Measurements from ENCODE around the gene HOOK2. TPM values are rescaled to one million over a fixed set of nuclear protein-coding genes. Genes with fewer than 3 reads are reported as not detected.

The HOOK2 gene
- total and polyA plus RNA-seq, 2 of the 8 experiments (the other 6 are each of a cell fraction or from before 2014, with no cell fraction given): 23.8 to 63.2 TPM

DNA sequence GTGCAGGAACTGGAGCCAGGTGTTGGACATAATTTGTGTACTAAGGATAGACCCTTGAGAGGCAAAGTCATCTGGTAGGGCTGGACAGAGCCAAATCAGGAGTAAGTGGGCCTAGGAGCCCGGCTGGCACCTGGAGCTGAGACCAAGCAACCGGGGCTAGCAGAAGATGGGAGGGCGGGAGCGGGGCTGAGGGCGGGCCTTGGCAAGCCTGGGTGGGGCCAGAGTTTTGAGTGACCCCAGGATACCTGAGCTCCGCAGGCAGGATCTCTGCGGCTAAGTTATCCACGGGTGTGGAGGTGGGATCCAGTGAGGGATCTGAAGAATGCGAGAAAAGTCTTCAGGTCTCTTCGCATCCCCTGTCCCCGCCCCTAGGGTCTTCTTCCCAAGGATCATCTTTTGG is 8.2 kb downstream of the HOOK2 start:
- CTCF ChIA-PET (ENCODE audit: partially characterized antibody): interaction anchor here (1.0 to 17.5 kb wide), 6 partner anchors 7 to 80 kb away, joined by 3 to 288 read pairs (median 10); partner anchors contain the start of genes HOOK2, JUNB, PRDX2 and RNASEH2A
- peaks cover 0 to 8% (median 4%) of the 10 kb centered on the region in 4 experiments; a peak in 6 of 7 replicates for H3K4me1 ChIP-seq (replicated peaks in 1 of 4; ENCODE audit: control insufficient read depth in 3 of 4, insufficient read depth in 4 of 4, low read length in 3 of 4)
- DNase-seq (ENCODE audit: low read depth in 1 of 2, low spot score in 2 of 2) (no peak), FAIRE-seq (no peak)
- no peak overlapping the region for H3K27ac ChIP-seq (ENCODE audit: low read depth, low read length)
- H2BK120ac ChIP-seq (replicated peaks; ENCODE audit: low read depth, low read length): no peak overlapping the region
- H3K4ac ChIP-seq (replicated peaks; ENCODE audit: insufficient read length, low read depth, low read length): no peak overlapping the region
- WGBS, 2 experiments (ENCODE audit: extremely low coverage in 1 of 2, insufficient coverage in 1 of 2, insufficient read length in 1 of 2, insufficient replicate concordance in 2 of 2, low coverage in 1 of 2, low lambda C conversion rate in 2 of 2, missing lambda C conversion rate in 1 of 2): 93% methylated on average over 11 of the region's 11 CpGs; no CpG with 5 or more reads in 1 of the 2 experiments
- H3K23ac ChIP-seq (ENCODE audit: insufficient read length): no peak overlapping the region
- no peak overlapping the region for H2BK12ac ChIP-seq (ENCODE audit: low read depth, low read length)
- no peaks in the 10 kb centered on the region for H3K79me2 ChIP-seq (ENCODE audit: control insufficient read depth in 1 of 2, insufficient read depth in 2 of 2, low read length in 2 of 2)
- no peak overlapping the region for H2BK15ac ChIP-seq (ENCODE audit: low read length)
- H2BK20ac ChIP-seq (ENCODE audit: low read length): no peak overlapping the region
- no peaks in the 10 kb centered on the region for H3K27me3 ChIP-seq (replicated peaks in 1 of 4; ENCODE audit: control insufficient read depth in 3 of 4, extremely low read depth in 1 of 4, insufficient read depth in 3 of 4, low read length in 3 of 4)
- peaks cover 4 to 48% (median 28%) of the 10 kb centered on the region in 4 experiments for H3K36me3 ChIP-seq (ENCODE audit: control insufficient read depth in 2 of 4, insufficient read depth in 4 of 4, low read length in 3 of 4)
- POLR2A ChIA-PET (ENCODE audit: partially characterized antibody): interaction anchor here (0.9 to 9.2 kb wide), 7 partner anchors 9 to 97 kb away, joined by 3 to 70 read pairs (median 6); partner anchors contain the start of genes BEST2, GET3, PRDX2 and THSD8
- no peak overlapping the region for H2AK5ac ChIP-seq (ENCODE audit: low read depth, low read length)
- H3K23me2 ChIP-seq (ENCODE audit: low read depth, low read length): no peaks in the 10 kb centered on the region
- H3K4me2 ChIP-seq (ENCODE audit: insufficient read depth in 1 of 2, low read depth in 2 of 2, low read length in 2 of 2): no peak overlapping the region
- H4K5ac ChIP-seq (ENCODE audit: insufficient read length, low read depth, low read length): no peak overlapping the region
- peaks cover 1 to 3% of the 10 kb centered on the region in 2 experiments for H4K20me1 ChIP-seq (replicated peaks in 1 of 2; ENCODE audit: control insufficient read depth in 1 of 2, insufficient read depth in 2 of 2, low read length in 2 of 2)
- no peak overlapping the region for H3K56ac ChIP-seq (replicated peaks; ENCODE audit: insufficient read length, low read depth, low read length)
- H3K9ac ChIP-seq (replicated peaks in 1 of 4; ENCODE audit: extremely low read depth in 1 of 4, low read depth in 3 of 4, low read length in 3 of 4): no peak overlapping the region
- H4K91ac ChIP-seq (replicated peaks; ENCODE audit: insufficient read length, low read length): no peak overlapping the region
- no peak overlapping the region for H3K18ac ChIP-seq (ENCODE audit: extremely low read depth, low read length)
- no peak overlapping the region for H4K8ac ChIP-seq (ENCODE audit: extremely low read depth, insufficient read depth, low read length)
- no peak overlapping the region for H3K14ac ChIP-seq (ENCODE audit: insufficient read length)
- no peaks in the 10 kb centered on the region for H3K79me1 ChIP-seq (ENCODE audit: low read depth, low read length)
- H2AFZ ChIP-seq (ENCODE audit: low read length): no peak overlapping the region
- no peaks in the 10 kb centered on the region for H3K9me3 ChIP-seq (ENCODE audit: insufficient read depth in 2 of 2, low read depth in 1 of 2, low read length in 1 of 2)
- H2BK5ac ChIP-seq (ENCODE audit: low read depth, low read length): no peak overlapping the region
- no peak overlapping the region for H3K4me3 ChIP-seq (ENCODE audit: extremely low read depth in 1 of 4, insufficient read depth in 2 of 4, low read depth in 3 of 4, low read length in 4 of 4)
- TF ChIP-seq, protein P1, sequence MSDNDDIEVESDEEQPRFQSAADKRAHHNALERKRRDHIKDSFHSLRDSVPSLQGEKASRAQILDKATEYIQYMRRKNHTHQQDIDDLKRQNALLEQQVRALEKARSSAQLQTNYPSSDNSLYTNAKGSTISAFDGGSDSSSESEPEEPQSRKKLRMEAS (IDR thresholded peaks at IDR 0.05): no peak
- TF ChIP-seq SIRT6 (IDR thresholded peaks at IDR 0.05; ENCODE audit: low read length) (no peak), CHD2 (IDR thresholded peaks at IDR 0.05; ENCODE audit: low read length) (no peak), SAP30 (IDR thresholded peaks at IDR 0.05; ENCODE audit: insufficient read depth, insufficient replicate concordance, low read length) (no peak), SP1 (IDR thresholded peaks at IDR 0.05; ENCODE audit: low read depth, low read length) (no peak), NRF1 (IDR thresholded peaks at IDR 0.05; ENCODE audit: low read depth, low read length) (no peak), POU5F1 (IDR thresholded peaks at IDR 0.05; ENCODE audit: low read depth, low read length) (no peak), JUN (IDR thresholded peaks at IDR 0.05; ENCODE audit: low read depth, low read length) (no peak), TCF12 (IDR thresholded peaks at IDR 0.05; ENCODE audit: low read depth, low read length) (no peak), RXRA (IDR thresholded peaks at IDR 0.05; ENCODE audit: insufficient read depth, low read depth, low read length) (no peak), KDM5A (IDR thresholded peaks at IDR 0.05; ENCODE audit: low read length) (no peak)
- TF ChIP-seq, protein P2, sequence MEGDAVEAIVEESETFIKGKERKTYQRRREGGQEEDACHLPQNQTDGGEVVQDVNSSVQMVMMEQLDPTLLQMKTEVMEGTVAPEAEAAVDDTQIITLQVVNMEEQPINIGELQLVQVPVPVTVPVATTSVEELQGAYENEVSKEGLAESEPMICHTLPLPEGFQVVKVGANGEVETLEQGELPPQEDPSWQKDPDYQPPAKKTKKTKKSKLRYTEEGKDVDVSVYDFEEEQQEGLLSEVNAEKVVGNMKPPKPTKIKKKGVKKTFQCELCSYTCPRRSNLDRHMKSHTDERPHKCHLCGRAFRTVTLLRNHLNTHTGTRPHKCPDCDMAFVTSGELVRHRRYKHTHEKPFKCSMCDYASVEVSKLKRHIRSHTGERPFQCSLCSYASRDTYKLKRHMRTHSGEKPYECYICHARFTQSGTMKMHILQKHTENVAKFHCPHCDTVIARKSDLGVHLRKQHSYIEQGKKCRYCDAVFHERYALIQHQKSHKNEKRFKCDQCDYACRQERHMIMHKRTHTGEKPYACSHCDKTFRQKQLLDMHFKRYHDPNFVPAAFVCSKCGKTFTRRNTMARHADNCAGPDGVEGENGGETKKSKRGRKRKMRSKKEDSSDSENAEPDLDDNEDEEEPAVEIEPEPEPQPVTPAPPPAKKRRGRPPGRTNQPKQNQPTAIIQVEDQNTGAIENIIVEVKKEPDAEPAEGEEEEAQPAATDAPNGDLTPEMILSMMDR (IDR thresholded peaks at IDR 0.05; ENCODE audit: control extremely low read depth in 1 of 3, insufficient read depth in 1 of 3, low read depth in 1 of 3, low read length in 3 of 3): no peak
